NCI-H146 treated with DMSO at 0.1 percent for 48 hours (cell line): ENCODE measurements around the gene SUSD3.
"Not testable (repeated sequence)": the region's sequence is repeated elsewhere in the genome, so short reads cannot be mapped to it uniquely, and the experiment has no call there.

ENCODE experiments used
- DNase-seq: peaks from one replicate; lab custom pipeline; 2025; ENCODE audit not compliant: unreplicated experiment; lab: John Stamatoyannopoulos, UW

SUSD3 gene

GRCh38 chr9:93108291-93109041 is 50.0 kb downstream of the SUSD3 start:
- no peak for DNase-seq

GRCh38 chr9:93110311-93110855 is 51.9 kb downstream of the SUSD3 start:
- DNase-seq: no peak

GRCh38 chr9:93111001-93111370 is 52.5 kb downstream of the SUSD3 start:
- no peak for DNase-seq

DNA sequence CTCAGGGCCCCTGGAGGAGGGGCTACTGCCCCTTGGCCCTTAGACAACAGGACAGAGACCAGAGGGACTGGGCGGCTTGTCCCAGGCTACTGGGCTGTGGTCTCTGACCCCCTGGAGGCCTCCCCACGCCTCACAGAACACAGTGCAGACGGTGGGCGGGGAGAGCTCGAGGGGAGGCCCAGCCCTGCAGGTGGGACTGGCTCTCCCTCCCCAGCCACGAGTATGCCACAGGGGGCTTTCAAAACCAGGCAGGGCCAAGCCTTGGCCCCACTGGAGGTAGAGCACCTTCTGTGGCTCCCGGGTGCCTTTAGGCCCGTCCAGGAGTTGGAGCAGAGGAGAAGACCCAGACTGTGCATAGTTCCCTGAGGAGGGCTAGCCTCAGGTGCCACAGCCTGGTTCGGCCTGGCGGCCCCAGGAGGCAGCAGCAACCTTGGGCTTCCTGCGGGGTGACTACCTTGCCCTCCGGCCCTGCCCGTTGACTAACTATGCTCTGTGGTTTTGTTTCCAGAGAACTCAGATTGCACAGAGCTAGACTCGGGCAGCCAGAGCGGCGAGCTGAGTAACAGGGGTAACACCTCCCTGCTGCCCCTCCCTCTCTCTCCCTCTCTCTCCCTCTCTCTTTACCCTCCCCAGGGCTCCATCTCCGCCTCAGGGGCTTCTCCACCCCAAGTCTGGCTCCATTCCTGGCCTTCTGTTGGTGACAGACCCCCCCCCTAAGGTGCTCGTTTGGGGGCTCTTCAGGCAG is 53.0 kb downstream of the SUSD3 start:
- no peak for DNase-seq

DNA sequence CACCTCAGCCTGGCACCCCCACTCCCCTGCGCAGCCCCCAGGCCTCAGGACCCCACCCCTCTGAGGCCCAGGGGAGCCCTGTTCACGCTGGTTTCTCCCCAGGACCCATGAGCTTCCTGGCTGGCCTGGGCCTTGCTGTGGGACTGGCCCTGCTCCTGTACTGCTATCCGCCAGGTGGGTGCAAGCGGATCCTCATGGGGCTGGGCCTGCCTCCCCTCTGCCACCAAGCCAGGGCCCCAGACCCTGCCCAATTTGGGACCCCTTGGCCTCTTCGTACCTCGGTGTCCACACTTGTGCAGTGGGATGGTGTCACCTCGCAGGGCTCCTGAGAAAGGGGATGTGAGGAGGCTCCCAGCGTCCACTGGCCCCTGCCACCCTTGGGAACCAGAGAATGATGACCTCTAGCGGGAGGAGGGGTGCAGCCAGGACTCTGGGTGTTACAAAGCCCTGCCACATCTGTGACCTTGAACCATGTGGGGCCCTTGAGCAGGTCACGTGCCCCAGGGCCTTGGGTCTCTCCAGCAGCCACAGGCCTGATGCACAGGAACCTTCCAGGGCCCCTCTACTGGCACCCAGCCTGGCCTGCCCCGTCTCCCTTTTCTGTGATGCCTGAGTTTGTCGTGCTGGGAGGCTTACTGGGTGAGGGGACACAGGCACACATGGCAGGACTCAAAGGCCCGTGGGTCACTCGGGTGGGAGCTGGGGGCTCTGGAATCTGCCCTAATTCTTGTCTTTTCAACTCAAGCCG is 53.8 kb downstream of the SUSD3 start:
- no peak for DNase-seq

DNA sequence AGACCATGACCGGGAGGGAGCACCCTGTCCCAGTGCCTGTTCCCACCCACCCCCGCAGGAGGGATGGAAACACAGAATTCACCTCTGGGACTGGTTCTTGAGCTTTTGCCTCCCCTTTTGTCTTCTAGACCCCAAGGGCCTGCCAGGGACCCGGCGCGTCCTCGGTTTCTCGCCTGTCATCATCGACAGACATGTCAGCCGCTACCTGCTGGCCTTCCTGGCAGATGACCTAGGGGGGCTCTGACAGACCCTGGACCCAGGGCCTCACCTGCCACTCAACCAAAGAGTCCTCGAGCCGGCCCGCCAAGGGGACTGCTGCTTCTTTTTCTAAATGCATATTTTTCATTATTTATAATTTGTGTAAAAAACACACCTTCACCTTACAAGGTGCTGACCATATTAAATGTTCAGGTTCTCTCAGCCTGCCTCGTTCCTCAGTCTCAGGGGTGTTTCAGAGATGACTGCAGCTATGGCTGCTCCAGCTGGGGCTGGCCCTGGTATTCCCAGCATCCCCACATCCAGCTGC is 54.4 kb downstream of the SUSD3 start:
- no peak for DNase-seq

- no peak for DNase-seq
Observed at GRCh38 chr9:93114169-93114983, 55.9 kb downstream of the SUSD3 start.

DNA sequence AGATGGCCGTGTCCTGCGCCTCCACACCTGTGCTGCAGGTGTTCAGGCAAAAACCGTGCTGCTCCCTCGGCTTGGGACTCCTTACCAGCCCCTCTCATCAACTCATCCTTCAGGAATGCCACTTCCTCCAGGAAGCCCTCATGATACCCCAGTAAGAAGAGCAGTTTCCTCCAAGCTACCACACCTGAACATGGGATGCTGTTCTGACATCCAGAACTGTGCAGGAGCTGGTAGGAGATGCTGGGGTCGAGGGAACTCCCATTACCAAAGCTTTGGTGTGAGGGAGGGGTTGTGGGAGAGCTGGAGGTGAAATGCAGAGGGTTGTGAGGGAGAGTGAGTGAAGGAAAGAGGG is 56.5 kb downstream of the SUSD3 start:
- DNase-seq: no peak

- DNase-seq: no peak
Observed at GRCh38 chr9:93115486-93116071, 57.1 kb downstream of the SUSD3 start.

DNA sequence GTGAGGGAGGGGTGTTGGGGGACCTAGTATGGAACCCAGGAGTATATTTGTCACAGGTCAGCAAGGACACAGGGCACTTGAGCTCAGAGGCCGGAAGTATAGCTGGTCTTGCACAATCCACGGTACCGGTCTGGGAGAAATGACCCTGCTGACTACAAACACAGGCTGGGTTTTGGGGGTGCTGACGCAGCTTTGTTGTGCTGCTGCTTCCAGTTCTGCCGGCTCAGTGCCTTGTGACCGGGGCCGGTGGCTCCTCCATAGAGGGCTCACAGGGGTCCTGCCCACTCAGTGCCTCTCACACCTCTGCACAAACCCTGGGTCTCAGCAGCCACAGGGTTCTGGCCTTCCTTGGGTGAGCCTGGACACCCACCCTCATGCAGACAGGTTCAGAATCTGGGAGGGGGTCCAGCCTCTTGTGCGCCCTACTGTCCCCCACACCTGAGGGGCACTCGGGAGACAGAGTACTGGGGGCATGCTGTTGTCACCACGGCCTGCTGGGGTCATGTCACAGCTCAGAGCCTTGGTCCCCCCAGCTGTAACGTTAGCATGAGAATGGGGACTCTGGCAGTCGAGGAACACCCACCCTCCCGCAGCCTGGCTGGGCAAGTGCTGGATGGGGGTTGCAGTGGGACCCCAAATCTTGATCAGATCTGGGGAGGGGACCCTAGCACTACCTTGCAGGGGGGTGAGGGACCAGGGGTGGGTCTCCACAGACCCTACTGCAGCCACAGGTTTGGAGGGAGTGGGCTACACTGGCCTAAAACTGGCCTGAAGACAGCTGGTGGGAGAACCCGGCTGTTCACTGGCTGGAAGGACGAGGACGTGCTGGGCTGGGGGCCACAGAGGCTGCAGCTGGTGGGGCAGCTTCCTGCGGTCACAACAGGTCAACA is 57.8 kb downstream of the SUSD3 start:
- no peak for DNase-seq

DNA sequence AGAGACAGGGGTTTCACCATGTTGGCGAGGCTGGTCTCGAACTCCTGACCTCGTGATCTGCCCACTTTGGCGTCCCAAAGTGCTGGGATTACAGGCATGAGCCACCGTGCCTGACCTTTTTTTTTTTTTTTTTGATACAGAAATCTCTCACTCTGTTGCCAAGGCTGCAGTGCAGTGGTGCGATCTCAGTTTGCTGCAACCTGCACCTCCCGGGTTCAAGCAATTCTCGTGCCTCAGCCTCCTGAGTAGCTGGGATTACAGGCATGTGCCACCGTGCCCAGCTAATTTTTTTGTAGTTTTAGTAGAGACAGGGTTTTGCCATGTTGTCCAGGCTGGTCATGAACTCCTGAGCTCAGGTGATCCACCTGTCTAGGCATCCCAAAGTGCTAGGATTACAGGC is 59.0 kb downstream of the SUSD3 start:
- not testable (repeated sequence) for DNase-seq

- no peak for DNase-seq
Observed at GRCh38 chr9:93117924-93118862, 59.7 kb downstream of the SUSD3 start.

DNA sequence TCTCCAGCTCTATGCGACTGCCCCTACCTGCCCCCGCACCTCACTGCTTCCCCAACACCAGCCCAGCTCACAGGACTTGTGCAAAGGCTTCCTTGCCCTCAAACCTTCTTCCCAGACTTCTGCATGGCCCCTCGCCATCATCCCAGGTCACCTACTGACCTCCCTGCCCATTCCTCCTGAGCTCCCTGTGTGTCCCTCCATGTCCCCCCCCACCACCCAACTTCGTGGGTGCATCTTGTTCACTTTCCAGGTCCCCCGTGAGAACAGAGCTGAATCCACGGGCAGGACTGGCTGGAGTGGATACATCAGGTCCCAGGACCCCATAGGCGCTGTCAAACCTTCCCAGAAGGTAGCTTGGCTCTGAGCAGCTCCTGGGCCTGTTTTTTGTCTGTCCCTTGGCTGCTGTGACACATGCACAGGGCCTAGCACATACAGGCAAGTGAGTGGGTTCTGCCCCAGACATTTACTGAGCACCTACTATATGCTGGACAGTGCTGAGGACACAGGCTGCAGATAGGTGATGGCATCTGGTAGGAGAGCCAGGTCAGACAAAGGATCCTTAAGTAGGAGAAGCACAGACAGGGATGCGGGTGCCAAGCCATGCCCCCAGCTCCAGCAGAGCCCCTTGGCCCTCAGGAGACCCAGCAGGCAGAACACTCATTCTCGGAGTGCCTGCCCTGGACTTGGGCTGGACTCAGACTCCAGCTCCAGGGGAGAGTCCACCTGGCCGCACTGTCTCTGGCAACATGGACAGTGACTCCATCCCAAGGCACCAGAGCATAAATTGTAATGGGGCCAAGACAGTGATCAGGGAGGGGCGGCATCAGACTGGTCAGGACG is 60.6 kb downstream of the SUSD3 start:
- no peak for DNase-seq

- DNase-seq: no peak
Observed at GRCh38 chr9:93119703-93119952, 61.1 kb downstream of the SUSD3 start.

- no peak for DNase-seq
Observed at GRCh38 chr9:93119953-93120845, 61.7 kb downstream of the SUSD3 start.

DNA sequence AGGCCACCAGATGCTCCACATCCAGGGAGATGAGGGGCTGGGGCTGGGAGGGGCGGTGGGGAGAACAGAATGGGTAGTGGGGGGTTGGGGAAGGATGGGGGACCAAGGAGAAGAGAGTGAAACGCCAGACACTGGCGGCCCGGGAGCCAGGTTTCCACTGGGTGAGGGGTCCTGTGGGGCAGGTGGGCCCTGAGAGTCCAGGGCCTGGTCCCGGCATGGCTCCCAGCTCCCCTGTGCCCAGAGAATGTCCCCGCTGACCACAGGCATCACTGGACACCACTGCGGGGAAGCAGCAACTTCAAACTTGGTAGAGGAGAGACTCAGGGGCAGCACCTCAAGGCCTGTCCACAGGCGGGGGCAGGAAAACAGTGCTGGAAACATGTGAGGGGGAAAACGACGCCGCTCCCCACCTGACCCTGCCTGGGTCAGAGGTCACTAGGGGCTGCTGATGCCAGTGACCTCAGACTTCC is 62.4 kb downstream of the SUSD3 start:
- DNase-seq: no peak
